PC-9 (cell line): ENCODE measurements around the gene C3.

ENCODE experiments used
- EZH2 ChIP-seq: fragments of 200-600 bp; sonication (generic); IDR thresholded peaks from 2 replicates; pipeline ENCODE4 v1.8.0; 2017; ENCODE audit warnings: antibody characterized with exemption, low read depth
- TF ChIP-seq, protein P1 (sequence below): fragments of 200-600 bp; sonication (generic); conservative IDR thresholded peaks from 2 replicates; pipeline ENCODE4 v1.6.1; 2017; ENCODE audit warnings: mixed run types, antibody characterized with exemption, mild to moderate bottlenecking, moderate library complexity

DNA sequence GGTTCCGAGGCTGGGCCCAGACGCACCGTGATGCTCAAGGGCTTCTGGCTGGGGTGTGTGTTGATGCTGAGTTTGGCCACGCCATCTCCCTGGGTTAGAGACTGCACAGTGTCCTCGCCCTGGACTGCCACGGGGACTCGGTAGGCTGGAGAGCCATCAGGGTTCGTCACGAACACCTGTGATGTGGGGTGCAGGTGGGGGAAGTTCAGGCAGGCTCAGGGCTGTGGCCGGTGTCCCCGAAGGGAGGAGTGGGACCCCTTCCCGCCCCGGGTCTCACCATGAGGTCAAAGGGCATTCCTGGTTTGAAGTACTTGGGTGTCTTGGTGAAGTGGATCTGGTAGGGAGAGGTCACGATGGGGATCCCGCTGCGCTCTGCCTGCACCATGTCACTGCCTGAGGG is 8.2 kb downstream of the C3 start:
- TF ChIP-seq, protein P1, sequence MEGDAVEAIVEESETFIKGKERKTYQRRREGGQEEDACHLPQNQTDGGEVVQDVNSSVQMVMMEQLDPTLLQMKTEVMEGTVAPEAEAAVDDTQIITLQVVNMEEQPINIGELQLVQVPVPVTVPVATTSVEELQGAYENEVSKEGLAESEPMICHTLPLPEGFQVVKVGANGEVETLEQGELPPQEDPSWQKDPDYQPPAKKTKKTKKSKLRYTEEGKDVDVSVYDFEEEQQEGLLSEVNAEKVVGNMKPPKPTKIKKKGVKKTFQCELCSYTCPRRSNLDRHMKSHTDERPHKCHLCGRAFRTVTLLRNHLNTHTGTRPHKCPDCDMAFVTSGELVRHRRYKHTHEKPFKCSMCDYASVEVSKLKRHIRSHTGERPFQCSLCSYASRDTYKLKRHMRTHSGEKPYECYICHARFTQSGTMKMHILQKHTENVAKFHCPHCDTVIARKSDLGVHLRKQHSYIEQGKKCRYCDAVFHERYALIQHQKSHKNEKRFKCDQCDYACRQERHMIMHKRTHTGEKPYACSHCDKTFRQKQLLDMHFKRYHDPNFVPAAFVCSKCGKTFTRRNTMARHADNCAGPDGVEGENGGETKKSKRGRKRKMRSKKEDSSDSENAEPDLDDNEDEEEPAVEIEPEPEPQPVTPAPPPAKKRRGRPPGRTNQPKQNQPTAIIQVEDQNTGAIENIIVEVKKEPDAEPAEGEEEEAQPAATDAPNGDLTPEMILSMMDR, result no peak
- no peak for TF ChIP-seq EZH2
